ENCODE data around the gene FUT2. TPM values are rescaled to one million over a fixed set of nuclear protein-coding genes. Genes with fewer than 3 reads are reported as not detected.

Gene FUT2
- polyA plus RNA-seq, 1 donor from 2014 or later = not detected

- no peaks in the 10 kb centered on the region for H3K9me3 ChIP-seq (ENCODE audit: low read length)
- no peaks in the 10 kb centered on the region for H3K9me2 ChIP-seq (ENCODE audit: insufficient read depth, low read length)
- peak overlapping the region; percentile 60 for H2AFZ ChIP-seq (ENCODE audit: low read depth, low read length)
- H3K79me2 ChIP-seq (replicated peaks; ENCODE audit: insufficient read depth, low read length) = no peaks in the 10 kb centered on the region
- no peaks in the 10 kb centered on the region for H4K20me1 ChIP-seq (ENCODE audit: insufficient read depth)
- no peaks in the 10 kb centered on the region for H3K27me3 ChIP-seq (ENCODE audit: insufficient read depth, low read depth, low read length)
- peak overlapping the region; percentile 74 for H3K9ac ChIP-seq (ENCODE audit: low read length)
- TF ChIP-seq CTCF (IDR thresholded peaks at IDR 0.05; ENCODE audit: poor library complexity, severe bottlenecking) (peak; percentile 40), EP300 (conservative IDR thresholded peaks at IDR 0.05; ENCODE audit: poor library complexity, severe bottlenecking) (no peak), POLR2AphosphoS5 (IDR thresholded peaks at IDR 0.05) (peak; percentile 76), RAD21 (conservative IDR thresholded peaks at IDR 0.05) (peak; percentile 32), EZH2 (IDR thresholded peaks at IDR 0.05; ENCODE audit: borderline replicate concordance, insufficient read depth, low read length, poor library complexity, severe bottlenecking) (no peak), SMC3 (conservative IDR thresholded peaks at IDR 0.05; ENCODE audit: poor library complexity) (peak; percentile 48), MXI1 (conservative IDR thresholded peaks at IDR 0.05; ENCODE audit: poor library complexity, severe bottlenecking) (peak; percentile 57), TAF1 (IDR thresholded peaks at IDR 0.05; ENCODE audit: low read depth) (no peak), REST (IDR thresholded peaks at IDR 0.05; ENCODE audit: borderline replicate concordance) (peak; percentile 29)
- peak overlapping the region; percentile 87 for H3K4me3 ChIP-seq (ENCODE audit: low read length)
- H3K36me3 ChIP-seq (ENCODE audit: insufficient read depth, low read length) = no peaks in the 10 kb centered on the region
- no peaks in the 10 kb centered on the region for H3F3A ChIP-seq (ENCODE audit: insufficient read depth, low read length, poor library complexity, severe bottlenecking)
- H3K27ac ChIP-seq (ENCODE audit: low read length) = peak overlapping the region; percentile 56
- H3K4me2 ChIP-seq (ENCODE audit: low read length) = peak overlapping the region; percentile 79
Measured at GRCh38 chr19:48713864-48714755, 18.3 kb downstream of the FUT2 start.

GRCh38 chr19:48714759-48715675, 19.2 kb downstream of the FUT2 start:
- H3K4me3 ChIP-seq (ENCODE audit: low read length) = peak overlapping the region; percentile 87
- H3K79me2 ChIP-seq (replicated peaks; ENCODE audit: insufficient read depth, low read length) = no peaks in the 10 kb centered on the region
- no peaks in the 10 kb centered on the region for H4K20me1 ChIP-seq (ENCODE audit: insufficient read depth)
- no peaks in the 10 kb centered on the region for H3K9me2 ChIP-seq (ENCODE audit: insufficient read depth, low read length)
- H3K36me3 ChIP-seq (ENCODE audit: insufficient read depth, low read length) = no peaks in the 10 kb centered on the region
- H3K9ac ChIP-seq (ENCODE audit: low read length) = peak overlapping the region; percentile 65
- peak overlapping the region; percentile 51 for H3K4me2 ChIP-seq (ENCODE audit: low read length)
- H3K27me3 ChIP-seq (ENCODE audit: insufficient read depth, low read depth, low read length) = no peaks in the 10 kb centered on the region
- H3K9me3 ChIP-seq (ENCODE audit: low read length) = no peaks in the 10 kb centered on the region
- H2AFZ ChIP-seq (ENCODE audit: low read depth, low read length) = peak overlapping the region; percentile 60
- no peaks in the 10 kb centered on the region for H3F3A ChIP-seq (ENCODE audit: insufficient read depth, low read length, poor library complexity, severe bottlenecking)
- H3K27ac ChIP-seq (ENCODE audit: low read length) = peak overlapping the region; percentile 56
- TF ChIP-seq RAD21 (conservative IDR thresholded peaks at IDR 0.05) (no peak), EZH2 (IDR thresholded peaks at IDR 0.05; ENCODE audit: borderline replicate concordance, insufficient read depth, low read length, poor library complexity, severe bottlenecking) (no peak), CTCF (IDR thresholded peaks at IDR 0.05; ENCODE audit: poor library complexity, severe bottlenecking) (no peak), REST (IDR thresholded peaks at IDR 0.05; ENCODE audit: borderline replicate concordance) (no peak), TAF1 (IDR thresholded peaks at IDR 0.05; ENCODE audit: low read depth) (no peak), SMC3 (conservative IDR thresholded peaks at IDR 0.05; ENCODE audit: poor library complexity) (no peak), POLR2AphosphoS5 (IDR thresholded peaks at IDR 0.05) (no peak), EP300 (conservative IDR thresholded peaks at IDR 0.05; ENCODE audit: poor library complexity, severe bottlenecking) (no peak), MXI1 (conservative IDR thresholded peaks at IDR 0.05; ENCODE audit: poor library complexity, severe bottlenecking) (no peak)

Measured in neural cell (in vitro differentiated cells).